Spleen (tissue), 11 donors: Measurements from ENCODE around the gene RPTOR. TPM values are rescaled to one million over a fixed set of nuclear protein-coding genes. Genes with fewer than 3 reads are reported as not detected.

Experiments used
- DNase-seq: peaks from one replicate; pipeline ENCODE4 v3.0.0-alpha.2; 2020
- H3K27ac ChIP-seq, 8 donors: fragments of 200-600 bp; sonication (generic) in 7 of 8; 1 replicate in 4 of 8; 2 replicates in 4 of 8; pipeline versions ENCODE4 v1.5.0 to v1.8.0; 2016 to 2021; ENCODE audit warnings: inconsistent platforms in 4 of 8, mild to moderate bottlenecking in 4 of 8, moderate library complexity in 1 of 8
- H3K27me3 ChIP-seq, 7 donors: fragments of 200-600 bp; sonication (generic) in 6 of 7; replicated peaks in 1 of 7; 1 replicate in 4 of 7; 2 replicates in 3 of 7; pipeline versions ENCODE4 v1.5.0 to v1.8.0; 2016 to 2021; ENCODE audit warnings: inconsistent platforms in 3 of 7, mild to moderate bottlenecking in 1 of 7
- H3K36me3 ChIP-seq, 6 donors: fragments of 200-600 bp; sonication (generic) in 5 of 6; 1 replicate in 4 of 6; 2 replicates in 2 of 6; pipeline versions ENCODE4 v1.5.0 to v1.8.0; 2016 to 2021; ENCODE audit warnings: inconsistent platforms in 2 of 6
- H3K4me1 ChIP-seq, 6 donors: fragments of 200-600 bp; sonication (generic) in 5 of 6; 1 replicate in 3 of 6; 2 replicates in 3 of 6; pipeline versions ENCODE4 v1.5.0 to v1.8.0; 2016 to 2021; ENCODE audit warnings: inconsistent platforms in 3 of 6
- H3K4me3 ChIP-seq, 8 donors: fragments of 200-600 bp; sonication (generic) in 7 of 8; 1 replicate in 4 of 8; 2 replicates in 4 of 8; pipeline versions ENCODE4 v1.5.0 to v1.8.0; 2016 to 2021; ENCODE audit warnings: inconsistent platforms in 4 of 8, mild to moderate bottlenecking in 4 of 8, moderate library complexity in 2 of 8
- H3K9me3 ChIP-seq, 8 donors: fragments of 200-600 bp; sonication (generic) in 7 of 8; 1 replicate in 4 of 8; 2 replicates in 4 of 8; pipeline versions ENCODE4 v1.5.0 to v1.8.0; 2016 to 2021; ENCODE audit warnings: inconsistent platforms in 4 of 8
- POLR2A ChIP-seq, 3 donors: fragments of 450-650 bp; IDR thresholded peaks; one replicate each; pipeline ENCODE4 v1.5.1; 2017; ENCODE audit warnings: antibody characterized with exemption in 3 of 3, mild to moderate bottlenecking in 1 of 3
- POLR2AphosphoS5 ChIP-seq, 3 donors: sonication (generic); formaldehyde crosslinking; IDR thresholded peaks; one replicate each; pipeline ENCODE4 v1.5.1; 2017; ENCODE audit warnings: antibody characterized with exemption in 3 of 3
- WGBS, 5 donors: extraction: QIAGEN DNeasy Blood & Tissue Kit in 3 of 5; methylation state at CpG; one replicate each; pipeline versions ENCODE4 v1.1.5 to v1.1.7; 2013 to 2018; 5-methylcytosine and 5-hydroxymethylcytosine counted together
- intact Hi-C: fragments of 100-400 bp; cut with DNase I; formaldehyde crosslinking; loops from one replicate; pipeline ENCODE4 v1.15.0; 2023; ENCODE audit warnings: low total_unique reads
- polyA plus RNA-seq, 3 donors: library from polyadenylated mRNA; stranded (reverse); fragments of 200-250 nt; gene quantifications; one replicate each; pipeline ENCODE4 v1.2.1, GENCODE V29; 2013
- total RNA-seq, 7 donors: library from RNA; depleted of rRNA in 3 of 7; stranded (reverse); fragments of >200 nt in 3 of 7; fragmentation: NEBNext Ultra II Directional in 4 of 7; extraction: Animal tissue kit (Norgen Biotek cat#: 25700) in 4 of 7; gene quantifications; one replicate each; pipeline versions ENCODE4 v1.1.0 to v1.2.1, GENCODE V29; 2016 to 2021
- TF ChIP-seq, protein P1 (sequence below), 11 experiments: fragments of 200-600 bp in 7 of 11; fragments of 450-650 bp in 4 of 11; sonication (generic) in 4 of 11; IDR thresholded peaks in 8 of 11; conservative IDR thresholded peaks in 3 of 11; 1 replicate in 7 of 11; 2 replicates in 4 of 11; pipeline versions ENCODE4 v1.4.0 to v1.8.0; 2016 to 2021; ENCODE audit warnings: antibody characterized with exemption in 11 of 11, inconsistent platforms in 4 of 11, mild to moderate bottlenecking in 1 of 11
- donor health status: healthy with polysubstance abuse.
- donor health status: DM: no; HTN: no; CAD: no; lungs with moderate emphysema.
- donor health status: DM: no; HTN: no; CAD: no.
- donor health status: Bipolar disorder and iron deficiency.
- donor health status: healthy.
- donor health status: DM: no; HTN: no; CAD: no.
- donor health status: DM: yes; HTN: yes; CAD: no.

The RPTOR gene
- total and polyA plus RNA-seq, 10 donors = 3.1 to 61.2 (median 40.7) TPM

DNA sequence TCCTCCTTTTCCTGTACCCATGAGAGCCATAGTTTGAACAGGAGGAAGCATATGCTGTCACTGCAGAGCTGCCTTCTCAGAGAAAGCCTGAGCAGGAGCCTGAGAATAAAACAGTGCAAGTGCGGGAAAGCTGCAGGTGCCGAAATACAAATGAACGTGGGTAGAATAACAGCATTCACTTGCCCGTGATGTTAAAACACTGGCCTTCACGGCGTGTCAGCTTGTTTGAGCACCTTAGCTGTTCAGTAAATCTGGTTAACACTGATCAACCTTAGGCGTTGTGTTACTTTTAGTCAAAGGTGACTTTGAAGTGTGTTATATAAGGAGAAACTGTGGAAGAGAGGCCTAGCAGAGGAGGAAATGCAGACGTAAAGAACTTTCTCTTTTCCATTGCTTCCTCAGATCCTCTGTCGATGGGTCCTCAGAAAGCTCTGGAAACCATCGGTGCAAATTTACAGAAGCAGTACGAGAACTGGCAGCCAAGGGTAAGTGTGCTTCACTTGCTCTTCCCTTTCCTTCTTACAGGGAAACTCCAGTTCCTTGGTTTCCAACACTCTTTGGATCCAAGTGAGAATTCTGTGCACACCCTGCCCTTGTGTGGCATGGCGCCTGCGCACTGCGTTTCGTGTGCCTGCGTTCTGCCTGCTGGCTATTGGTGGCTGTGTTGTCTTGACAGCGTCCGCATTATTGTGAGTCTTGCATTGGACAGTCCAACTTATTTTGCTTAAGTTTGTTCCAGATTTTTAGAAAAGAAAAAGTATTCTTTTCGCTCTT, 98.9 kb downstream of the RPTOR start:
- DNase-seq = no peak
- WGBS, 5 donors = 93 to 98% (median 95%) methylated on average over 19 of the region's 19 CpGs
- no peaks in the 10 kb centered on the region for H3K27me3 ChIP-seq

DNA sequence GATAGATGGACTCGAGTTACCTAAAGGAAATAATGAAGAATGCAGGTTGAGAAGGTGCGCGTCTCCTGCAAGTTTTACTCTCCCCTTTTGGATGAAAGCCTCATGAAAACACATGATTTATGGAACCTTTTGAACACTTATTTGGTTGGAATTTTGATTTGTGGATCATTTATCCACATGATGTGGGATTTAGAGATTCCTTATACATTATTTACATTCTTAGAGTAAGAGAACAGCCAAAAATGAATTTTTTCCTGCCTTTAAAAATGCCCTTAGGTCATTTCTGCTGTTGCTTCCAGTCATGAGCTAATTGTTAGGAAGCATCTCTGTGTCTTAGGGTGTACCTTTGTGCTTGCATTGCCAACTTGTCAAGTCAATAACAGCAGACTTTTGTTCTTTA, 99.9 kb downstream of the RPTOR start:
- no peak for DNase-seq
- Histone ChIP-seq H3K27me3 (no peaks in the 10 kb centered on the region), H3K9me3 (no peaks in the 10 kb centered on the region), H3K27ac (no peak overlapping the region), H3K4me1 (peaks cover 4 to 27% (median 8%) of the 10 kb centered on the region in 6 donors), H3K4me3 (no peak overlapping the region), H3K36me3 (peaks cover 0 to 16% (median 4%) of the 10 kb centered on the region in 6 donors)
- intact Hi-C loops = no loop called here
- TF ChIP-seq, protein P1, sequence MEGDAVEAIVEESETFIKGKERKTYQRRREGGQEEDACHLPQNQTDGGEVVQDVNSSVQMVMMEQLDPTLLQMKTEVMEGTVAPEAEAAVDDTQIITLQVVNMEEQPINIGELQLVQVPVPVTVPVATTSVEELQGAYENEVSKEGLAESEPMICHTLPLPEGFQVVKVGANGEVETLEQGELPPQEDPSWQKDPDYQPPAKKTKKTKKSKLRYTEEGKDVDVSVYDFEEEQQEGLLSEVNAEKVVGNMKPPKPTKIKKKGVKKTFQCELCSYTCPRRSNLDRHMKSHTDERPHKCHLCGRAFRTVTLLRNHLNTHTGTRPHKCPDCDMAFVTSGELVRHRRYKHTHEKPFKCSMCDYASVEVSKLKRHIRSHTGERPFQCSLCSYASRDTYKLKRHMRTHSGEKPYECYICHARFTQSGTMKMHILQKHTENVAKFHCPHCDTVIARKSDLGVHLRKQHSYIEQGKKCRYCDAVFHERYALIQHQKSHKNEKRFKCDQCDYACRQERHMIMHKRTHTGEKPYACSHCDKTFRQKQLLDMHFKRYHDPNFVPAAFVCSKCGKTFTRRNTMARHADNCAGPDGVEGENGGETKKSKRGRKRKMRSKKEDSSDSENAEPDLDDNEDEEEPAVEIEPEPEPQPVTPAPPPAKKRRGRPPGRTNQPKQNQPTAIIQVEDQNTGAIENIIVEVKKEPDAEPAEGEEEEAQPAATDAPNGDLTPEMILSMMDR (IDR thresholded peaks at IDR 0.05 in 8 of 11, conservative IDR thresholded peaks at IDR 0.05 in 3 of 11) = no peak
- TF ChIP-seq POLR2AphosphoS5 (IDR thresholded peaks at IDR 0.05) = no peak
- TF ChIP-seq POLR2A (IDR thresholded peaks at IDR 0.05) = no peak
- 95 to 100% (median 96%) methylated on average over 3 of the region's 3 CpGs for WGBS, 5 donors

More for the DNA sequence above, 98.9 kb downstream of the RPTOR start:
- no peak overlapping the region for H3K4me3 ChIP-seq
- H3K4me1 ChIP-seq = peaks cover 0 to 17% (median 0%) of the 10 kb centered on the region in 6 donors
- TF ChIP-seq POLR2A (IDR thresholded peaks at IDR 0.05) (no peak), POLR2AphosphoS5 (IDR thresholded peaks at IDR 0.05) (no peak)
- TF ChIP-seq, protein P1 (IDR thresholded peaks at IDR 0.05 in 8 of 11, conservative IDR thresholded peaks at IDR 0.05 in 3 of 11) = no peak
- intact Hi-C loops = no loop called here
- no peaks in the 10 kb centered on the region for H3K9me3 ChIP-seq
- peaks cover 0 to 16% (median 4%) of the 10 kb centered on the region in 6 donors for H3K36me3 ChIP-seq
- no peak overlapping the region for H3K27ac ChIP-seq

DNA sequence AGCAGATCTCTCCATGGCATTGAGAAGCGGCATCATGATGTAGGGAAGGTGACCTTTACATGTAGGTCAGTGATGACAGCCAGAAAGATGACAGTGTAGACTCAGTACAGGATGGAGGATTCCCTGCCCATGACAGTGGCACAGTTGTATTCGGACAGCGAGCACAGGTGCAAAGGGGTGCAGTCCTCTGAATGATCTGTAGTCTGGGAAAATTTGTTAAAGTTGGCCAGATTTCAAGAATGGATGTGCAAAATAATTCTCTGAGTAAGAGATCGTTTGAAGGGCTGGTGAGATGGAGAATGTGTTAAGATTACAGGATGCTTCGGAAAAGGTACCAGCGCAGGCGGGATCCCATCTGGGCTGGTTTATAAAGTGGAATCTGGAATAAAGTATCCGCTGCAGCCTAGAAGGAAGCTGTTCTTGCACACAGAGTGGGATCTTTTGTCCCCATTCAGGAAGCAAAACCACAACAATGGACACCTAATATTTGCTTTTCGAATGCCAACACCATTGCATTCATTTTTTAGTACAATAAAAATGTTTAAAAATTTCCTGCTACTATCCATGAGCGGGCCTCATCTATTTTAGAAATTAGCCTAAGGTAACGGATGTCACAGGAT, 101.2 kb downstream of the RPTOR start:
- Histone ChIP-seq H3K4me1 (peaks cover 12 to 40% (median 18%) of the 10 kb centered on the region in 6 donors), H3K27ac (no peak overlapping the region), H3K27me3 (no peaks in the 10 kb centered on the region), H3K4me3 (no peak overlapping the region), H3K9me3 (no peaks in the 10 kb centered on the region), H3K36me3 (peaks cover 0 to 16% (median 4%) of the 10 kb centered on the region in 6 donors)
- WGBS, 5 donors = 90 to 93% (median 92%) methylated on average over 11 of the region's 11 CpGs
- TF ChIP-seq, protein P1 (IDR thresholded peaks at IDR 0.05 in 8 of 11, conservative IDR thresholded peaks at IDR 0.05 in 3 of 11) = no peak
- no peak for TF ChIP-seq POLR2A (IDR thresholded peaks at IDR 0.05)
- no peak for TF ChIP-seq POLR2AphosphoS5 (IDR thresholded peaks at IDR 0.05)
- intact Hi-C loops = no loop called here
- DNase-seq = no peak

DNA sequence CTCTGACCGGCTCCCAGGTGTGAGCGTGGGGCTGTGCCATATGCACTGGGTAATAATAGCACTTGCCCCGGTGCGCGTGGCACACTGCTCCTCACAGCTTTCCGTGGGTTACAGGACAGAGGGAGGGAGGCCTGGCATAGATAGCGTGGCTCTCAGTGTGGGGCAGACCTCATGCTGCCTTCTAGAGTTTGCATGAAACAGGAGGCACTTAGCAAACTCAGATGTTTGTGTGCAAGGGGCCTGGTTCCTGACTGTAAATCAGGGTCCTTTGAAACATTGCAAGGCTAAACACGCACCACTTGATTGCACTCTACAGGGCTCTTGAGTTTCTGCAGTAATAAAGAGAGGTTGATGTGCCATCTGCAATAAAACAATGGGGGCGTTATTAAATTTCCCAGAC, 101.7 kb downstream of the RPTOR start:
- Histone ChIP-seq H3K4me1 (peaks cover 12 to 42% (median 19%) of the 10 kb centered on the region in 6 donors), H3K27me3 (no peaks in the 10 kb centered on the region), H3K36me3 (peaks cover 0 to 16% (median 4%) of the 10 kb centered on the region in 6 donors), H3K4me3 (no peak overlapping the region), H3K27ac (no peak overlapping the region), H3K9me3 (no peaks in the 10 kb centered on the region)
- DNase-seq = no peak
- intact Hi-C loops = no loop called here
- TF ChIP-seq POLR2A (IDR thresholded peaks at IDR 0.05) (no peak), POLR2AphosphoS5 (IDR thresholded peaks at IDR 0.05) (no peak)
- TF ChIP-seq, protein P1 (IDR thresholded peaks at IDR 0.05 in 8 of 11, conservative IDR thresholded peaks at IDR 0.05 in 3 of 11) = no peak
- WGBS, 5 donors = 95 to 96% (median 96%) methylated on average over 9 of the region's 9 CpGs
